ENCODE results near the gene KLB. TPM values are rescaled to one million over a fixed set of nuclear protein-coding genes. Genes with fewer than 3 reads are reported as not detected.

Gene KLB
- total RNA-seq, 2 donors from 2014 or later: 0.05 TPM; not detected in 1

DNA sequence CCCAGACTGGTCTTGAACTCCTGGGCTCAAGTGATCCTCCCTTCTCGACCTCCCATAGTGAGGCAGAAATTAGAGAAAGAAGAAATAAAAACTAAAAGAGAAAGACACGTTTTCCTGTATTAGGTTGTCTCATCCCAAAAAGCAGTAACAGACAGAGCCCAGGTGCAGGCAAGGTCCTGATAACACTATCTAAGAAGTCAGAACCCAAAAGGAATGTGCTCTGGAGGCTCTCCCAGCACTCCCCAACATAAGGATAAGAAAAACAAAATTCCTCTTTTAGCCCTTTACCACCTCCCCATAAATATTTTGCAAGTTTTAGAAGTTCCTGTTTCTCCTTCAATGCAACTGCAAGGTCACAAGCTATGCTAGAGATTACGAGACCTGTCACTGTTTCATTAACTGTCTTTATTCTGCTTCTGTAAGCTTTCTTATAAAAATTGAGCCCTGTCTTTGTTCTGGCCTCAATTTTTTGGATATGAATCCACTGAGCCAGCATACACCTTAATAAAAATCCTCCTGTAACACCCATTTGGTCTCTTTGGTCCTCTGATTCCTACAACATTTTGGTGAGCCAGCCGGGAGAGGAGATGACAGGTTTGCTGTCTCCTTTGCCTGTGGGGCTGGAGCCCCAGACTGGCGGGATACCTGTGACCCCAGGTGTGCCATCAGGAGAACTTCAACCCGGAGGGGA, 78.0 kb downstream of the KLB start:
- DNase-seq (no peak), ATAC-seq (no peak)
- Mint-ChIP-seq H3K27me3 (peaks cover 6% of the 10 kb centered on the region), H3K4me1 (no peaks in the 10 kb centered on the region), H3K4me3 (no peak overlapping the region), H3K36me3 (ENCODE audit: low read depth) (no peaks in the 10 kb centered on the region), H3K27ac (no peak overlapping the region)
- H3K9me3 ChIP-seq (ENCODE audit: control insufficient read depth, low read length, poor library complexity, severe bottlenecking): no peaks in the 10 kb centered on the region

DNA sequence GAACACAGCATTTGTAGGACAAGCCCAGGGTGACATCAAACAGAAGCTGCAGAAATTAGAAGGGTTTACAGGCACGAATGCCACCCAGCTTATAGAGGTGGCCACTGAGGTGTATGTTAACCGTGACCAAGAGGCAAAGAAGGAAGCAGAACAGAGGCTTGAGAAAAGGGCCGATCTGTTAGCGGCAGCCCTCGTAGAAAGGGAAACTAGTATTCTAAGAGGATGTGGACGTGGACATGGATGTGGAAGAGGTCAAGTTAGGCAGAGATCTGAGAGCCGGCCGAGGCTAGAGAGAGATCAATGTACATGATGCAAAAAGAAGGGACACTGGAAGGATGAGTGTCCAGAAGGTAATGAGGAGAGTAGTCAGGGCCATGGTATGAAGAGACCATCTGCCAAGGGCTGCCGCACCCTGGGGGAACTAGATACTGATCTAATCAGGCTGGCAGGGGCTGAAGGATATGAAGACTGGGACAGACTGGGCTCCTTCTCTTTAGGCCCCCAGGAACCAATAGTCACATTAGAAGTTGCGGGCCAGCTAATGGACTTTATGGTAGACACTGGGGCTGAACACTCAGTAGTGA, 79.6 kb downstream of the KLB start:
- Mint-ChIP-seq H3K27me3 (peaks cover 6% of the 10 kb centered on the region), H3K4me1 (peaks cover 4% of the 10 kb centered on the region), H3K4me3 (no peak overlapping the region), H3K27ac (peak overlapping the region; percentile 5), H3K36me3 (ENCODE audit: low read depth) (no peaks in the 10 kb centered on the region)
- H3K9me3 ChIP-seq (ENCODE audit: control insufficient read depth, low read length, poor library complexity, severe bottlenecking): no peaks in the 10 kb centered on the region
- no peak for DNase-seq
- no peak for ATAC-seq

DNA sequence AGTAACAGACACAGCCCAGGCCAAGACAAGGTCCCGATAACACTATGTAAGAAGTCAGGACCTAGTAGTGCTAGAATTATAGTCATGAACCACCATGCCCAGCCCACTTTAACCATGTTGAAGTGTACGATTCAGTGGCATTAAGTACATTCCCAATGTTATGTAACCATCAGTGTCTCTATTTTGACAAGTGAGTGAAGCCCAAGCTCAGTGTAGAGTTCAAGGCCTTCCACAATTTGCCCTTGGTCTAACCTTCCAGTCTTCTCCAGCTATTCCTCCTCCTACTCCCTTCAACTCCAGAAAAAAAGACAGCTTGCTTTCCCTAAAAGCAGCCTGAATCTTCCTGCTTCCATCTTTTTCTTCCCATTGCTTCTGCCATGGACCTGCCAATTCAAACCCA, 83.6 kb downstream of the KLB start:
- Mint-ChIP-seq H3K27me3 (peaks cover 6% of the 10 kb centered on the region), H3K4me1 (peaks cover 4% of the 10 kb centered on the region), H3K4me3 (no peak overlapping the region), H3K27ac (peak overlapping the region; percentile 80), H3K36me3 (ENCODE audit: low read depth) (no peaks in the 10 kb centered on the region)
- no peak for ATAC-seq
- no peak for DNase-seq
- no peaks in the 10 kb centered on the region for H3K9me3 ChIP-seq (ENCODE audit: control insufficient read depth, low read length, poor library complexity, severe bottlenecking)

DNA sequence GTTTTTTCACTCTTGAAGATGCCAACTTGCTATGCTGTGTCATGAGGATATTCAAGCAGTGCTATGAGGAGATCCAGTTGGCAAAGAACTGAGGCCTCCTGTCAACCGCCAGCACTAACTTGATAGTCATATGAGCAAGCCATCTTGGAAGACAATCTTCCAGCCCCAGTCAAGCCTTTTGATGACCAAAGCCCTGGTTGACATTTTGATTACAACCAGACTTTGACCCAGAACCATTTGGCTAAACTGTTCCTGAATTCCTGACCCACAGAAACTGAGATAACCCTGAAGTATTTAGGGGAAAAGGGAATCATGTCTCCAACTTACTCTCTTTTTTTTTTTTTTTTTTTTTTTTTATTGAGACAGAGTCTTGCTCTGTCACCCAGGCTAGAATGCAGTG, 87.6 kb downstream of the KLB start:
- peaks cover 6% of the 10 kb centered on the region for H3K4me1 Mint-ChIP-seq
- no peak overlapping the region for H3K4me3 Mint-ChIP-seq
- no peak overlapping the region for H3K27ac Mint-ChIP-seq
- H3K9me3 ChIP-seq (ENCODE audit: control insufficient read depth, low read length, poor library complexity, severe bottlenecking): no peaks in the 10 kb centered on the region
- ATAC-seq (no peak), DNase-seq (no peak)
- H3K27me3 Mint-ChIP-seq: no peaks in the 10 kb centered on the region
- H3K36me3 Mint-ChIP-seq (ENCODE audit: low read depth): no peaks in the 10 kb centered on the region

DNA sequence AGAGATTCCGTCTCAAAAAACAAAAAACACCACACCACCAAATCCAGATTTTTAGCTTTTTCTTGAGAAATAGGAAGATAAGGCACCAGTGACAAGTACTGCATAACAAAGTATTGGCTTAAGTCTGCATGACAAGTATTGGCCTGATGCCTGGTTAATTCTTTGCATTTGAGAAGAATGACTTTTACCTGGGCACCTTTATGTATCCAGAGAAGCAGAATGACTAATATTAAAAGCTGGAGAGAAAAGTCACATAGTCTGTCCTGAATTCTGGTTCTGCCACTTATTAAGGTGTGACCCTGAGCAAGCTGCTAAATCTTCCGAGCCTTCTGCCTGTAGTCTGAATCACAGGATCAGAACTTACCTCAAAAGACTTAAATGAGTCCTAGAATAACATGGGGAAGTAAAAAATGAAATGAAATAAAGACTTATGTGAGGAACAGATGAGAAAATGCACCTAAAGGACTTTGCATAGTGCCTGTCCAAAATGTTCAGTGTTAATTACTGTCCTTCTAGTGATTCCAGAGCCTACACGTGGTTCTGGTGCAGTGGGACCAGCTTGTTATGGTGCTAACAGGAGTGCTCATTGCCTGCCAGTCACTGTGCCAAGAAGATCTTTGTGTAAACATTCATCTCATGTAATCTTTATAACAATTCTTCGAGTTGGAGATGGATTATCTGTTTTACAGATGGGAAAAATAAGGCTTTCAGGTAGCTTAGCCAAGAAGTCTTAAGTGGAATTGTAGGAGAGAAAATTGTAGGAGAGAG, 88.9 kb downstream of the KLB start:
- Mint-ChIP-seq H3K27ac (no peak overlapping the region), H3K4me1 (peaks cover 3% of the 10 kb centered on the region), H3K4me3 (no peak overlapping the region), H3K36me3 (ENCODE audit: low read depth) (peaks cover 2% of the 10 kb centered on the region), H3K27me3 (no peaks in the 10 kb centered on the region)
- no peak for DNase-seq
- no peak for ATAC-seq
- H3K9me3 ChIP-seq (ENCODE audit: control insufficient read depth, low read length, poor library complexity, severe bottlenecking): no peaks in the 10 kb centered on the region

DNA sequence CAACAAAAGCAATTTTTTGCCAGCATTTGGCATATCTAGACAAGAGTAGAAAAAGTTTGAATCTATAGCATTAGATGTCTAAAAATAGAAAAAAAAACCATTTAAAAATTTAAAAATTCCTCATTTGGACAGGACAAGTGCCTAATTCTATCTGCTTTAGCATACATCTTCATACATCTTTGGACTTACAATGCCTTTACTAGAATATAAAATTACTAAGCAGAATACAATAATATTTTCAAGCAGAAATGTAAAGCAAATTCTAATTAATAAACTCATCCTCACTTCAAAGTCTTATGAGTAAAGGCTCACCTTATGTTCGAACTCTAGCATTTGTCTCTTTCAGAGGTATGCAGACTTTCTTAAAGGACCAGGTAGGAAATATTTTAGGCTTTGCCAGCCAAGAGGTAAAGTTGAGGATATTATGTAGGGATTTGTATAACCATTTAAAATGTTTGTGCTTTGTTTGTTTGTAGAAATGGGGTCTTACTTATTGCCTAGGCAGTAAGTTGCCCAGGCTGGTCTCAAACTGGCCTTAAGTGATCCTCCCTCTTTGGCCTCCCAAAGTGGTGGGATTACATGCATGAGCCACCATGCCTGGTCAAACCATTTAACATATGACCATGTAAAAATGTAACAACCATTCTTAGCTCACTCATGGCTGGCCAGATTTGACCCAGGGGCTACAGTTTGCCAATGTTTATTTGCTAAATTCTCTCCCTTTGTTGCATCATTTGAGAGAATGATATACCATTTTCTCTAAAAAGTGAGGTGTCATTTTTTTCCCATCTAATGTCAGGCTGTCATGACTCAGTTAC, 91.4 kb downstream of the KLB start:
- H3K4me3 Mint-ChIP-seq: no peak overlapping the region

DNA sequence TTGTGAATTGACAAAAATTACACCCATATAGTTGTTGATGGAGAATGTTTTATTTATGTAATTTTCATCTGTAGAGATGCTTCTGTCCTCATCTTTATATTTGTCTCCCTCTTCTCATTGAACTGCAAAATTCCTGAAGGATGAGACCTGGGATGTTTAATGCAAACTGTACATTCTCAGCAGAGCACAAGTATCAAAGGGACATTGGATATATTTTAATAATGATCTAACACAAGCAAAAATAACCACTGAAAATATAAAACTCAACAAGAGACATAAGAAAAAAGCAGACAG, 91.9 kb downstream of the KLB start:
- Mint-ChIP-seq H3K27ac (no peak overlapping the region), H3K27me3 (no peaks in the 10 kb centered on the region), H3K36me3 (ENCODE audit: low read depth) (peaks cover 5% of the 10 kb centered on the region), H3K4me1 (peaks cover 2% of the 10 kb centered on the region), H3K4me3 (no peak overlapping the region)
- no peak for ATAC-seq
- no peaks in the 10 kb centered on the region for H3K9me3 ChIP-seq (ENCODE audit: control insufficient read depth, low read length, poor library complexity, severe bottlenecking)
- DNase-seq: no peak

More for the DNA sequence above, 91.4 kb downstream of the KLB start:
- ATAC-seq (no peak), DNase-seq (no peak)
- H3K27ac Mint-ChIP-seq: no peak overlapping the region
- H3K9me3 ChIP-seq (ENCODE audit: control insufficient read depth, low read length, poor library complexity, severe bottlenecking): no peaks in the 10 kb centered on the region
- H3K27me3 Mint-ChIP-seq: no peaks in the 10 kb centered on the region
- peaks cover 2% of the 10 kb centered on the region for H3K4me1 Mint-ChIP-seq
- peaks cover 5% of the 10 kb centered on the region for H3K36me3 Mint-ChIP-seq (ENCODE audit: low read depth)

Other genes starting within 250 kb of the KLB start
- gene WDR19, start 224.4 kb upstream of the KLB start, total RNA-seq: 10 to 100 TPM; 14.1 to 15.5 TPM
- 10 to 100 TPM; 72.5 to 86.3 TPM for gene RFC1, start 40.6 kb upstream of the KLB start, total RNA-seq
- gene RPL9, start 52.0 kb downstream of the KLB start, total RNA-seq: 1,000 to 10,000 TPM; 1,881 to 2,610 TPM
- gene LIAS, start 52.1 kb downstream of the KLB start, total RNA-seq: 10 to 100 TPM in 1 of 2 donors, 1 to 10 TPM in 1; 8.4 to 11.5 TPM
- gene UGDH, start 120.5 kb downstream of the KLB start, total RNA-seq: 10 to 100 TPM in 1 of 2 donors, 1 to 10 TPM in 1; 6.1 to 11.3 TPM
- 1 to 10 TPM; 8.3 to 9.3 TPM for gene SMIM14, start 231.9 kb downstream of the KLB start, total RNA-seq

Measured in T-helper 17 cell (primary cell).